ENCODE measurements around the gene DMD.

GRCh38 chrX:32084757-32085156, 1126.6 kb downstream of the DMD start:
- TF ChIP-seq POLR2AphosphoS5 (IDR thresholded peaks at IDR 0.05; ENCODE audit: borderline replicate concordance, low read depth, low read length) (no peak), EZH2 (IDR thresholded peaks at IDR 0.05) (no peak)
